Tibial nerve (tissue), 4 donors: ENCODE results near the gene ATOSB.
A peak's percentile ranks its signal among the peaks of the same experiment; 100 is the strongest.

ENCODE experiments used
- CTCF ChIP-seq, 5 experiments: fragments of 200-600 bp in 3 of 5; fragments of 450-650 bp in 2 of 5; sonication (generic) in 3 of 5; IDR thresholded peaks; one replicate each; pipeline ENCODE4 v1.5.1; 2016 to 2019; ENCODE audit warnings: antibody characterized with exemption in 5 of 5, mild to moderate bottlenecking in 3 of 5, moderate library complexity in 2 of 5
- EP300 ChIP-seq, 2 donors: sonication (generic); formaldehyde crosslinking; IDR thresholded peaks; one replicate each; pipeline ENCODE4 v1.6.1; 2017; ENCODE audit warnings: antibody characterized with exemption in 2 of 2, mild to moderate bottlenecking in 1 of 2

DNA sequence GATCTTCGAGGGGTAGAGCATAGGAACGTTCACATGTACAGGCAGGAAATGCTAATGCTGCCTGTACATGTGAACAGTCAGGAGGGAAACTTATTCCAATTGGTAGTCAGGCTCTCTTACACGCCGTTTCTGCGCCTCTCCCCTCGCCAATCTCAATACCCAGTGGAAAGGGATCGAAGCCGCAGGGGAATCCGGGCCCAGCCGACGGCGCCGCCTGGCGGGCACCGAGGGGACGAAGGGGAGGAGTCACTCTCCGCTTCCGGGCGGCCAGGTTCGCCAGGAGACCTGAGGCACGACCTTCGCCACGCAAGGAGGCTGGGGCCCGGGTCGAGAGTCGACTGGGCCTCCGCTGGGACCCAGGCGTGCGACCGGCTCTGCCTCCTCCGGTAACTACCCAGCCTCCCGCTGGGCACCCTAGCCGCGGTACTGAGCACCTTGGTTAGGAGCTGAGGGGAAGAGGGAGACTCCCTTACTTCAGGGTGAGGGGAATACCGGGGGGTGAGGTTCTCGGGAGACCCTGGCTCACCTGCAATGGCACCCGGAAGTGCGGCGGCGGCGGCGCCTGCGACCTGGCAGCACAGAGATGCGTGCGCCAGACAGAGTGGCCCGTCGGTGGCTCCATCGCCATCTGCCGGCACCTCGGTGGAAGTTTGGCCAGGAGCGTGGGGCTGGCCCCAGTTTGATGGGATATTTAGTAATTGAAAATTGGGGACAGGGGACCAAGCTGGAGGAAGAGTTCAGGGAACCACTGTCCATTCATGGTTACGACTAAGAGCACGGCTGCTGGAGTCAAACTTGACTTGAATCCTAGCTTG is 19.4 kb downstream of the ATOSB start, which contains the start of gene PIGO:
- peak; percentile 56 to 79 for TF ChIP-seq EP300 (IDR thresholded peaks at IDR 0.05)
- TF ChIP-seq CTCF (IDR thresholded peaks at IDR 0.05) = peak; percentile 57 to 96 (median 81)
